GM12875 (cell line): ENCODE results near the gene ZDHHC12.

Experiments used
- H3K4me3 ChIP-seq: one replicate; pipeline ENCODE4 v1.5.1; 2011; ENCODE audit warnings: low read depth, low read length, control low read depth
- CTCF ChIP-seq: IDR thresholded peaks from 2 replicates; pipeline ENCODE4 v1.5.1; 2011; ENCODE audit warnings: low read depth, mild to moderate bottlenecking, control low read depth, inconsistent platforms, low read length, moderate library complexity, borderline replicate concordance; ENCODE audit not compliant: insufficient read depth

ZDHHC12 gene

GRCh38 chr9:128722380-128723351 lies 1.3 kb downstream of the ZDHHC12 start:
- no peak for TF ChIP-seq CTCF
- H3K4me3 ChIP-seq, result peak overlapping the region; percentile 97

- TF ChIP-seq CTCF, result no peak
- no peak overlapping the region for H3K4me3 ChIP-seq
Measured at GRCh38 chr9:128721487-128722010, 2.4 kb downstream of the ZDHHC12 start.

- H3K4me3 ChIP-seq, result no peak overlapping the region
- no peak for TF ChIP-seq CTCF
Measured at GRCh38 chr9:128720841-128721486, 3.0 kb downstream of the ZDHHC12 start.

GRCh38 chr9:128719919-128720605 lies 3.9 kb downstream of the ZDHHC12 start:
- no peak for TF ChIP-seq CTCF
- H3K4me3 ChIP-seq, result no peak overlapping the region

GRCh38 chr9:128718475-128718874 lies 5.5 kb downstream of the ZDHHC12 start:
- no peak for TF ChIP-seq CTCF
- no peak overlapping the region for H3K4me3 ChIP-seq

- no peak overlapping the region for H3K4me3 ChIP-seq
- TF ChIP-seq CTCF, result no peak
Measured at GRCh38 chr9:128718047-128718446, 5.9 kb downstream of the ZDHHC12 start.
